Progenitor cell of endocrine pancreas (in vitro differentiated cells): ENCODE measurements around the gene P4HA2. TPM values are rescaled to one million over a fixed set of nuclear protein-coding genes. Genes with fewer than 3 reads are reported as not detected.
A peak's percentile ranks its signal among the peaks of the same experiment; 100 is the strongest.

Experiments
- DNase-seq: peaks from one replicate; pipeline ENCODE4 v3.0.0; 2021; ENCODE audit warnings: low spot score; ENCODE audit not compliant: unreplicated experiment
- H3K27ac Mint-ChIP-seq: 2 replicates; pipeline ENCODE4 v1.8.0; 2021; ENCODE audit warnings: mild to moderate bottlenecking, moderate library complexity, mixed read lengths
- H3K27me3 Mint-ChIP-seq: 2 replicates; pipeline ENCODE4 v1.8.0; 2021; ENCODE audit warnings: mixed read lengths
- H3K36me3 Mint-ChIP-seq: 2 replicates; pipeline ENCODE4 v1.8.0; 2022; ENCODE audit warnings: mixed read lengths; ENCODE audit not compliant: insufficient read depth
- H3K4me1 Mint-ChIP-seq: 2 replicates; pipeline ENCODE4 v1.8.0; 2021; ENCODE audit warnings: low read depth, mixed read lengths
- H3K4me3 Mint-ChIP-seq: 2 replicates; pipeline ENCODE4 v1.8.0; 2021; ENCODE audit warnings: low read depth, mild to moderate bottlenecking, moderate library complexity, mixed read lengths
- H3K9me3 Mint-ChIP-seq: 2 replicates; pipeline ENCODE4 v1.8.0; 2021; ENCODE audit warnings: low read depth, mixed read lengths
- total RNA-seq: library from RNA; stranded (reverse); gene quantifications from 2 replicates; pipeline ENCODE4 v1.2.1, GENCODE V29; 2021
- TF ChIP-seq, protein P1 (sequence below): fragments of 200-600 bp; sonication (generic); IDR thresholded peaks from one replicate; pipeline ENCODE4 v1.5.0; 2021; ENCODE audit warnings: antibody characterized with exemption, mild to moderate bottlenecking; ENCODE audit not compliant: unreplicated experiment

The P4HA2 gene
- total RNA-seq, 1 donor from 2014 or later, result 18.5 TPM

DNA sequence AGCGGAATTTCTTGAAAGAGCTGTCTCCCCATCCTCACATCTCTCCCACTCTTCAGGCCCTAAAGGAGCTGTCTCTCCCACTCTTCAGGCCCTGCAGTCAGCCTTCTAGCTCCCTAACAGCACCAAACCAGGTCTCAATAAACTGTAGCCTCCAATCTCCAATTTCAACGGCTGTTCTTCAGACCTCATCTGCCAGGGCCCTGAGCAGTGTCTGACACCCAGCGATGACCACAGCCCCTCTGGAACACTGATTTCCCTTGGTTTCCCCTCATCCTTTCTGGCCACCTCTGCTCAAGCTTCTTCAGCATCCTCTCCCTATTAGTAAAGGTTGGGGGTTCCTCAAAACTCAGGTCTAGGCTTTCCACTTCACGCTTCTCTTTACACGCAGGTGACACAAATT lies 1.6 kb upstream of the P4HA2 start:
- H3K4me3 Mint-ChIP-seq, result peak overlapping the region; percentile 51
- no peak overlapping the region for H3K27ac Mint-ChIP-seq
- H3K36me3 Mint-ChIP-seq, result no peaks in the 10 kb centered on the region
- H3K27me3 Mint-ChIP-seq, result peaks cover 57% of the 10 kb centered on the region
- TF ChIP-seq, protein P1, sequence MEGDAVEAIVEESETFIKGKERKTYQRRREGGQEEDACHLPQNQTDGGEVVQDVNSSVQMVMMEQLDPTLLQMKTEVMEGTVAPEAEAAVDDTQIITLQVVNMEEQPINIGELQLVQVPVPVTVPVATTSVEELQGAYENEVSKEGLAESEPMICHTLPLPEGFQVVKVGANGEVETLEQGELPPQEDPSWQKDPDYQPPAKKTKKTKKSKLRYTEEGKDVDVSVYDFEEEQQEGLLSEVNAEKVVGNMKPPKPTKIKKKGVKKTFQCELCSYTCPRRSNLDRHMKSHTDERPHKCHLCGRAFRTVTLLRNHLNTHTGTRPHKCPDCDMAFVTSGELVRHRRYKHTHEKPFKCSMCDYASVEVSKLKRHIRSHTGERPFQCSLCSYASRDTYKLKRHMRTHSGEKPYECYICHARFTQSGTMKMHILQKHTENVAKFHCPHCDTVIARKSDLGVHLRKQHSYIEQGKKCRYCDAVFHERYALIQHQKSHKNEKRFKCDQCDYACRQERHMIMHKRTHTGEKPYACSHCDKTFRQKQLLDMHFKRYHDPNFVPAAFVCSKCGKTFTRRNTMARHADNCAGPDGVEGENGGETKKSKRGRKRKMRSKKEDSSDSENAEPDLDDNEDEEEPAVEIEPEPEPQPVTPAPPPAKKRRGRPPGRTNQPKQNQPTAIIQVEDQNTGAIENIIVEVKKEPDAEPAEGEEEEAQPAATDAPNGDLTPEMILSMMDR, result no peak
- H3K4me1 Mint-ChIP-seq, result peaks cover 4% of the 10 kb centered on the region
- DNase-seq, result no peak
- no peaks in the 10 kb centered on the region for H3K9me3 Mint-ChIP-seq

DNA sequence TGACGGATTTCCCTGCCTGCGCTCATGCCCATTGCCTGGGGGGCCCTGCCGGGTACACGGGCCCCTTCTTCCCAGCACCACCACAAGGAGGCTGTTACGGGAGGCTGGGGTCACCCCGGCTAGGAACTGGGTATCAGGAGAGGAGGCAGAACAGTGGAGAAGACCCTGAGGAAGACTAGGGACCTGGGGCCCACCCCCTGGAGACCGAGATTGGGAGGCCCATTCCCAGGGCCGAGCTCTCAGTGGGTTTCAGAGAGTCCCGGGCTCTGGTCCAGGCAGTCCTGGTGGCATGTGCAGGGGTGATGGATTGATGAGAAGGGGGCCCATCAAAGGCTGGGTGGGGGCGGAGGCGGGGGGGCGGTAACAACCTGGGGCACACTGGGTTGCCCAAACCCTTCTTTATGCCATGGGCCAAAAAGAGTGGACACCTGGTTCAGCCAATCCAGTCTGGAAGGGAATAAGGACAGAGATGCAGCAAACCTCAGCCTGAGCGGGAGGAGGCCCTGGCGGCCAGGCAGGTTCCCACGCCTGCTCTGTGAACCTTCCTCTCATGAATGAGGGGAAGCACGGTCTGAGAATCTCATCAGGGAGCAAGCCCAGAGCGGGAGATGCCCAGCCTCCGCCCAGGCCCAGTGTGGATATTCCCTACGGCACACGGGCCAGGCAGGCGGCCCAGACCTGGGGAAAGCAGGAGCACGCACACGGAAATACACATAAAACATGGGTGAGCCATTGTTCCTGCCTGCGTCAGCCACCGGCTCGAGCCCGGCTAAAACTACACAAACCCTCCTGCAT lies 785 bp upstream of the P4HA2 start:
- Mint-ChIP-seq H3K4me1 (peaks cover 7% of the 10 kb centered on the region), H3K27ac (no peak overlapping the region), H3K27me3 (peaks cover 57% of the 10 kb centered on the region), H3K36me3 (no peaks in the 10 kb centered on the region), H3K9me3 (no peaks in the 10 kb centered on the region), H3K4me3 (peak overlapping the region; percentile 65)
- no peak for DNase-seq
- TF ChIP-seq, protein P1, result no peak

DNA sequence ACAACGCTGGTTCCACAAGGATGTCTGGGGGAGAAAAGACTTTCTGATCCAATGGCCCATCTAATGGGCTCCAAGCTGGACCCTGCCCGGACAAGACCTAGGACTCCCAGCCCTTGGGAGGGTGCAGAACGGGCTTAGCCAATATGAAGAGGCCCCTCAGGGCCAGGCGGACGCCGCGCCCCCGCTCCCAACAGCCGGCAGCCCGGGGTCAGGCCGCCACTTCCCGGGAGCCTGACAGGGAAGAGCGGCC lies 493 bp downstream of the P4HA2 start:
- Mint-ChIP-seq H3K4me1 (peaks cover 10% of the 10 kb centered on the region), H3K9me3 (no peaks in the 10 kb centered on the region), H3K27ac (no peak overlapping the region), H3K36me3 (no peaks in the 10 kb centered on the region), H3K4me3 (peak overlapping the region; percentile 65), H3K27me3 (peaks cover 48% of the 10 kb centered on the region)
- TF ChIP-seq, protein P1, result peak; percentile 25
- DNase-seq, result no peak

DNA sequence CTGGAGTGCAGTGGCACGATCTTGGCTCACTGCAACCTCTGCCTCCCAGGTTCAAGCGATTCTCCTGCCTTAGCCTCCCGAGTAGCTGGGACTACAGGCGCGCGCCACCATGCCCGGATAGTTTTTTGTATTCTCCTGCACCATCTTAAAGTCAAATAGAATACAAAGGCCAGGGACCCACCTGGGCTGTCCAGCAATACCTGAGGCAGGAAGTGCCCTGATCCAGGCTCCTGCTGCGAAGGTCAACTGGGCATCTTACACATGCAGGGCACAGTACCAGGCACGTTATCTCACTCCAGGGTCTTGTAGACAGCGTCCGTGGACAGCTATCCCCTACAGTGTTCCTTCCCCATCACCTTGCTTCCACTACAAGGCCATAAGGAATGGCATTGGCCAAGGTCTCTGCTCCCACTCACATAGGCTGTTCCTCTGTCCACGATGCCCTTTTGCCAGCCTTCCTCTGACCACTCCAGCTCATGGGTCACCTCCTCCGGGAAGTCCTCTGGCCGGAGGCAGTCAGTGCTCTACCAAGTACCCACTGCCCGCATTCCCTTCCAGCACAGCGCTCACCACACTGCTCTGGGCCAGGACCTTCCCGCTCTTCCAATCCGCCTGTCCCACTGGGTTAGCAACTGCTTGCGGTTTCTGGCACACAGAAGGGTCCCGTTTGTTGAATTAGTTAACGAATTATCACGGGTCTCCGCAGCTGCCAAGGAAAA lies 978 bp downstream of the P4HA2 start:
- TF ChIP-seq, protein P1, result no peak
- DNase-seq, result no peak
- Mint-ChIP-seq H3K27me3 (peaks cover 45% of the 10 kb centered on the region), H3K9me3 (no peaks in the 10 kb centered on the region), H3K27ac (no peak overlapping the region), H3K4me1 (peaks cover 10% of the 10 kb centered on the region), H3K36me3 (no peaks in the 10 kb centered on the region), H3K4me3 (peak overlapping the region; percentile 65)

DNA sequence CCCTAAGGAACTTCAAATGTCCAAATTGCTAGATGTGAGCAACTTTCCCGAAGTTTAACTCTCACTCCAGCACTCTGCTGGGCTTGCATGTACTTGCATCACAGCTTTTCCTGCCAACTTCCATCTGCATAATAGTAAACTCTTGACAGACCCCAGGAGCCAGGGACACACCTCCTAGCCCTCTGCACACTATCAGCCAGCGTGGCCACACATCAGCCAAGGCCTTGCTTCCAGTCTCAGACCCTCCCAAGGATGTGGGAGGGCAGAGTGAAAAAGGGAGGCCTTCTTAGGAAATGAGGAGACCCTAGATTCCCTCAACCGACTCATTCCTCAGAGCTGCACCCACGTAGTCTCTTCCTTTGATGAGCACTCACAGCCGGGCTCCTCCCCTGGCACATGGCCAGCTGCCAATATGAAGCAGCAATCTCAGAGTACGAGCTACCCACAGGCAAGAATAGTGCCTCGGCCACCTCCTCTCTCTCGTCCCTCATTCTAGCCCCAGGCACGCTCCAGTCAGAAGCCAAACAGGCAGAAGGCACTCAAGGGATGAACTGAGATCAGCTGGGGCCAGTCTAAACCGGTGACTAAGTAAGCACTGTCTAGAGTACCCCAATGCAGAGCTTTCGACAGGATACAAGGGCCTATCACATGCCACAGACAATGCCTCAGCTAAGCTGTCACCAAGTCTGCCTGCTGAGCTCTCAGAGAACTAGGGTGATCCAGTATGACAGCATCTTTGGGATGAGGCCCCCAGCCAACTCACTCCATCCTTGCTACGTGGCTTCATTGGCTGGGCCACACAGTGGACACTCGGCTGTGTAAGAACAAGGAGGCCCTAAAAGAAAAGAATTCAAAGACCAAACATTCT lies 2.3 kb downstream of the P4HA2 start:
- Mint-ChIP-seq H3K27ac (no peak overlapping the region), H3K9me3 (no peaks in the 10 kb centered on the region), H3K36me3 (no peaks in the 10 kb centered on the region), H3K27me3 (peaks cover 36% of the 10 kb centered on the region), H3K4me3 (no peak overlapping the region), H3K4me1 (peaks cover 10% of the 10 kb centered on the region)
- TF ChIP-seq, protein P1, result no peak
- no peak for DNase-seq
